PC-3 (cell line): ENCODE results near the gene NOL4L. TPM values are rescaled to one million over a fixed set of nuclear protein-coding genes. Genes with fewer than 3 reads are reported as not detected.

Experiments
- ATAC-seq: fragments of 200-7000 bp; cut with Tn5 transposase; 2 replicates; pipeline ENCODE4 v1.9.1; 2020; ENCODE audit warnings: mild to moderate bottlenecking, moderate library complexity
- BruUV-seq: library from RNA; stranded (reverse); fragments of 400-500 nt; replicated peaks from 2 replicates; lab custom pipeline; 2021; lab: Mats Ljungman, UMichigan
- CTCF ChIA-PET: fragments of 300-600 bp; sonication (Branson Sonifier 250); formaldehyde crosslinking; loops from one replicate; lab custom pipeline; 2022; ENCODE audit warnings: antibody characterized with exemption; lab: Charles Lee
- POLR2A ChIA-PET: fragments of 300-600 bp; sonication (Branson Sonifier 250); formaldehyde crosslinking; loops from one replicate; lab custom pipeline; 2022; ENCODE audit warnings: antibody characterized with exemption; ENCODE audit not compliant: unreplicated experiment; lab: Charles Lee
- DNase-seq: peaks from one replicate; pipeline ENCODE4 v3.0.0-alpha.2; 2015
- H2AFZ ChIP-seq: fragments of 300-600 bp; sonication (generic); 2 replicates; pipeline ENCODE4 v1.6.0; 2016; ENCODE audit warnings: antibody characterized with exemption, low read length
- H3F3A ChIP-seq: fragments of 300-600 bp; sonication (generic); one replicate; pipeline ENCODE4 v1.6.0; 2017; ENCODE audit warnings: antibody characterized with exemption, low read length, control low read depth, mild to moderate bottlenecking; ENCODE audit not compliant: unreplicated experiment
- H3K27ac ChIP-seq: fragments of 300-600 bp; sonication (generic); 2 replicates; pipeline ENCODE4 v1.5.1; 2016; ENCODE audit warnings: mild to moderate bottlenecking, low read length
- H3K27me3 ChIP-seq: fragments of 300-600 bp; sonication (generic); 2 replicates; pipeline ENCODE4 v1.6.1; 2016; ENCODE audit warnings: low read length, mixed read lengths
- H3K36me3 ChIP-seq: fragments of 300-600 bp; sonication (generic); 2 replicates; pipeline ENCODE4 v1.6.1; 2016; ENCODE audit warnings: low read depth, mixed run types, low read length, mixed read lengths
- H3K4me1 ChIP-seq: fragments of 300-600 bp; sonication (generic); 2 replicates; pipeline ENCODE4 v1.5.1; 2016; ENCODE audit warnings: low read length; ENCODE audit not compliant: insufficient read depth
- H3K4me2 ChIP-seq: fragments of 300-600 bp; sonication (generic); 2 replicates; pipeline ENCODE4 v1.6.0; 2016; ENCODE audit warnings: low read length
- H3K4me3 ChIP-seq: fragments of 300-600 bp; sonication (generic); 2 replicates; pipeline ENCODE4 v1.5.1; 2016; ENCODE audit warnings: mild to moderate bottlenecking, low read length, mixed read lengths
- H3K79me2 ChIP-seq: fragments of 300-600 bp; sonication (generic); 2 replicates; pipeline ENCODE4 v1.6.1; 2017; ENCODE audit warnings: low read length, mixed read lengths
- H3K9ac ChIP-seq: fragments of 300-600 bp; sonication (generic); 2 replicates; pipeline ENCODE4 v1.6.0; 2016; ENCODE audit warnings: mild to moderate bottlenecking, low read length
- H3K9me2 ChIP-seq: fragments of 300-600 bp; sonication (generic); replicated peaks from 2 replicates; pipeline ENCODE4 v1.6.1; 2016; ENCODE audit warnings: mixed run types, low read length, mixed read lengths
- H3K9me3 ChIP-seq: fragments of 300-600 bp; sonication (generic); 2 replicates; pipeline ENCODE4 v1.6.1; 2016; ENCODE audit warnings: low read length, mixed read lengths
- H4K20me1 ChIP-seq: fragments of 300-600 bp; sonication (generic); 2 replicates; pipeline ENCODE4 v1.6.1; 2016; ENCODE audit warnings: low read length, mixed read lengths
- CTCF ChIP-seq: fragments of 300-600 bp; sonication (generic); conservative IDR thresholded peaks from 2 replicates; pipeline ENCODE4 v1.5.1; 2017; ENCODE audit warnings: antibody characterized with exemption, low read depth, mild to moderate bottlenecking, low read length
- EZH2 ChIP-seq: fragments of 300-600 bp; sonication (generic); IDR thresholded peaks from one replicate; pipeline ENCODE4 v1.6.1; 2017; ENCODE audit warnings: antibody characterized with exemption, mild to moderate bottlenecking, low read length; ENCODE audit not compliant: unreplicated experiment
- EZH2phosphoT487 ChIP-seq: fragments of 300-600 bp; sonication (generic); IDR thresholded peaks from 2 replicates; pipeline ENCODE4 v1.6.1; 2018; ENCODE audit warnings: mild to moderate bottlenecking, antibody characterized with exemption, low read length, borderline replicate concordance
- intact Hi-C: fragments of 100-400 bp; cut with micrococcal nuclease; formaldehyde crosslinking; loops from 2 replicates; pipeline ENCODE4 v1.9.0; 2023
- total RNA-seq: library from RNA; depleted of rRNA; stranded (reverse); fragments of >200 nt; gene quantifications from 2 replicates; pipeline ENCODE4 v1.2.3, GENCODE V29; 2014

NOL4L gene
- total RNA-seq, 1 experiment from 2014 or later, result 7.3 TPM

- Histone ChIP-seq H3K4me2 (no peak overlapping the region), H3K27ac (no peak overlapping the region)
Measured at GRCh38 chr20:32448306-32449056, 136.7 kb downstream of the NOL4L start.

GRCh38 chr20:32447136-32448027, 137.8 kb downstream of the NOL4L start:
- H3K79me2 ChIP-seq, result no peaks in the 10 kb centered on the region
- no peak for DNase-seq
- H3K4me3 ChIP-seq, result no peak overlapping the region
- no peaks in the 10 kb centered on the region for H3K4me1 ChIP-seq
- H3K36me3 ChIP-seq, result peaks cover 4% of the 10 kb centered on the region; the same call in 1 of the 2 replicates
- no peaks in the 10 kb centered on the region for H3K9me3 ChIP-seq
- ATAC-seq, result no peak
- no TSS peak for BruUV-seq
- intact Hi-C loops, result loop anchor here (10.0 kb wide), 1 partner anchor 113 kb away; no protein-coding TSS in a partner anchor
- no peaks in the 10 kb centered on the region for H3K27me3 ChIP-seq
- H3K9me2 ChIP-seq, result no peaks in the 10 kb centered on the region
- H2AFZ ChIP-seq, result no peak overlapping the region
- ChIA-PET POLR2A (no interaction called here), CTCF (no interaction called here)
- no peak overlapping the region for H3K27ac ChIP-seq
- TF ChIP-seq EZH2, result no peak
- TF ChIP-seq EZH2phosphoT487, result no peak
- TF ChIP-seq CTCF, result no peak
- H3K9ac ChIP-seq, result no peak overlapping the region
- no peaks in the 10 kb centered on the region for H3F3A ChIP-seq
- no peaks in the 10 kb centered on the region for H4K20me1 ChIP-seq
- no peak overlapping the region for H3K4me2 ChIP-seq

More at GRCh38 chr20:32448306-32449056, 136.7 kb downstream of the NOL4L start:
- Histone ChIP-seq H3K4me3 (no peak overlapping the region), H3K79me2 (no peaks in the 10 kb centered on the region), H3K27me3 (no peaks in the 10 kb centered on the region), H3K4me1 (no peaks in the 10 kb centered on the region), H3K9ac (no peak overlapping the region), H3K9me3 (no peaks in the 10 kb centered on the region), H3K36me3 (peaks cover 4% of the 10 kb centered on the region; the same call in 1 of the 2 replicates), H2AFZ (no peak overlapping the region), H4K20me1 (no peaks in the 10 kb centered on the region), H3F3A (no peaks in the 10 kb centered on the region), H3K9me2 (no peaks in the 10 kb centered on the region)
- TF ChIP-seq CTCF (no peak), EZH2phosphoT487 (no peak), EZH2 (no peak)
- DNase-seq (no peak), ATAC-seq (no peak)
- intact Hi-C loops, result loop anchor here (10.0 kb wide), 1 partner anchor 114 kb away; no protein-coding TSS in a partner anchor
- ChIA-PET CTCF (interaction anchor here (0.5 kb wide), 1 partner anchor 246 kb away, joined by 3 read pairs; no protein-coding TSS in a partner anchor), POLR2A (no interaction called here)
- no TSS peak for BruUV-seq
